ENCODE results near the gene GSG1L. TPM values are rescaled to one million over a fixed set of nuclear protein-coding genes. Genes with fewer than 3 reads are reported as not detected.

GSG1L gene
- total RNA-seq: not detected in 2 replicates

DNA sequence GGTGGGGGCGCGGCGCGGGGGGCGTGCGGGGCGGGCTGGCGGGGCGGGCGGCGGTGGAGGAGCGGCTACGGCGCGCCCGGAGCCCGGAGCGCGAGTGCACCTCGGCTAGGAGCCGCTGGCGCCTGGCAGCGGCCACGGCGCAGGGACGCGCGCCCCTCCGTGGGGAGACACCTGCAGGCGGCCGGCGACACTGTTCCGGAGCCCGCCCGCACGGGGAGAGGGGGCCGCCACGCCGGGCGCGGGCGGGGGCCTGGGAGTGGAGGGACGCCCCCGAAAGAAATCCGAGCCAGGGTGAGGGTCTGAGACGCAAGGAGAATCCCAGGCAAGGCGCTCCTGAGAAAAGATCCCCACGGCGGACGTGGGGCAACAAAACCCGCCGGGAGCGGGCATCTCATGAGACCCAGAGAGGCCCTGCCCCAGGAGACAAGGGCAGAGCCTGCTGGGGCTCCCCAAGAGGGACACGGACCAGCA is at the start of gene GSG1L:
TSS of gene GSG1L (minus strand) at position 124 of the 471 bp plus-strand sequence. CDS start 290 bp downstream, outside the sequence.

Other genes with a start within 250 kb of the GSG1L start
- gene XPO6, start 148.3 kb upstream of the GSG1L start, total RNA-seq: 72.2 and 131 TPM in 2 replicates
- gene SBK1, start 228.8 kb upstream of the GSG1L start, total RNA-seq: 0.05 TPM in 1 of 2 replicates, not detected in the other